Thymus (tissue), 11 donors: ENCODE data around the gene RNU1-3. TPM values are rescaled to one million over a fixed set of nuclear protein-coding genes. Genes with fewer than 3 reads are reported as not detected.
"Not testable (repeated sequence)": the region's sequence is repeated elsewhere in the genome, so short reads cannot be mapped to it uniquely, and the experiment has no call there.

ENCODE experiments used
- DNase-seq, 9 donors: peaks; one replicate each; pipeline ENCODE4 v3.0.0-alpha.2; 2013; ENCODE audit warnings: low spot score in 9 of 9, low read depth in 6 of 9, missing footprints in 1 of 9
- H3K27ac ChIP-seq, 2 donors: one replicate each; pipeline ENCODE4 v1.5.1; 2013; ENCODE audit warnings: control low read depth in 1 of 2, low read depth in 1 of 2, low read length in 1 of 2, mild to moderate bottlenecking in 1 of 2, moderate library complexity in 1 of 2
- H3K27me3 ChIP-seq, 2 donors: one replicate each; pipeline ENCODE4 v1.5.1; 2013; ENCODE audit warnings: low read length in 1 of 2; ENCODE audit not compliant: control insufficient read depth in 2 of 2, insufficient read depth in 1 of 2
- H3K36me3 ChIP-seq, 2 donors: one replicate each; pipeline ENCODE4 v1.5.1; 2013; ENCODE audit warnings: low read length in 1 of 2, mild to moderate bottlenecking in 1 of 2, moderate library complexity in 1 of 2; ENCODE audit not compliant: control insufficient read depth in 2 of 2, insufficient read depth in 2 of 2
- H3K4me1 ChIP-seq, 2 donors: one replicate each; pipeline ENCODE4 v1.5.1; 2013; ENCODE audit warnings: low read length in 2 of 2; ENCODE audit not compliant: control insufficient read depth in 2 of 2, insufficient read depth in 2 of 2
- H3K4me3 ChIP-seq, 2 donors: one replicate each; pipeline ENCODE4 v1.5.1; 2013; ENCODE audit warnings: low read length in 2 of 2, control low read depth in 1 of 2, mild to moderate bottlenecking in 1 of 2
- H3K9me3 ChIP-seq, 2 donors: one replicate each; pipeline ENCODE4 v1.5.1; 2013; ENCODE audit warnings: low read length in 1 of 2, mild to moderate bottlenecking in 1 of 2; ENCODE audit not compliant: control insufficient read depth in 2 of 2, insufficient read depth in 1 of 2
- WGBS: extraction: QIAGEN DNeasy Blood & Tissue Kit; methylation state at CpG from one replicate; pipeline ENCODE4 v1.1.7; 2013; 5-methylcytosine and 5-hydroxymethylcytosine counted together
- polyA plus RNA-seq: library from polyadenylated mRNA; stranded (reverse); fragments of 200-250 nt; gene quantifications from one replicate; pipeline ENCODE4 v1.2.3, GENCODE V29; 2013
- total RNA-seq: library from RNA; stranded (reverse); fragments of 120-200 nt; gene quantifications from one replicate; pipeline ENCODE4 v1.2.4, GENCODE V29; 2013
- donor health status: healthy.

Gene RNU1-3
- total and polyA plus RNA-seq, 2 donors: 17,380 TPM; not detected in 1

DNA sequence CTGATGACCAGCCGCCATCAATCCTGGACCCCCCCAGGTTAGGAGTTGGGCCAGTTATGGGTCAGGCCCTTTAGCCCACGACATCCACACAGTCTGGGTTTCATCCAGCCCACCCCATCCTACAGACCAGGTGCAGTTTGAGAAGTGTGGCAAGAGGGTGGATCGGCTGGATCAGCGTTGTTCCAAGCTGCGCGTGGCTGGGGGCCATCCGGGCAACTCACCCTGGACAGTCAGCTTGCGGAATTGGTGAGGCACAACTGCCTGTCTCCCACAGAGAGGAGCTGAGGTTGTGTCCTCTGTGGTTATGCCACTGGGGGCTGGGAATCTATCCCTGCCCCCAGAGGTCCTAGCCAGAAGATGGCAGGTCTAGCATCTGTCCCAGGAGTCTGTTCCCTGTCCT, 18.0 kb downstream of the RNU1-3 start:
- peaks cover 2 to 21% of the 10 kb centered on the region in 2 donors for H3K27me3 ChIP-seq
- 98% methylated on average over 7 of the region's 8 CpGs for WGBS
- H3K4me3 ChIP-seq, DNase-seq, H3K36me3 ChIP-seq, H3K9me3 ChIP-seq, H3K27ac ChIP-seq: not testable (repeated sequence)
- peaks cover under 1 to 15% of the 10 kb centered on the region in 2 donors for H3K4me1 ChIP-seq

DNA sequence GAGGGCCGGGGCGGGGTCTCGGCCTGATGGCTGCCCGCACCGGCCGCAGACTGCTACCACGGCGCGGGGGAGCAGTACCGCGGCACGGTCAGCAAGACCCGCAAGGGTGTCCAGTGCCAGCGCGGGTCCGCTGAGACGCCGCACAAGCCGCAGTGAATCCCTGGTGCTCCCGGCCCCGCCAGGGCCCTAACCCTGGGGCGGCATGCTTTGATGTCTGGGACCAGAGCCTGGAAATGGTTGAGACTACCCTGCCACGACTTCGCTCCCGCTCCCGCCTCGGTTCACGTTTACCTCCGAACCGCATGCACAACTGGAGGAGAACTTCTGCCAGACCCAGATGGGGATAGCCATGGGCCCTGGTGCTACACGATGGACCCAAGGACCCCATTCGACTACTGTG, 18.5 kb downstream of the RNU1-3 start:
- 43% methylated on average over 27 of the region's 32 CpGs for WGBS
- Histone ChIP-seq H3K27me3 (peaks cover 2 to 21% of the 10 kb centered on the region in 2 donors), H3K4me1 (peaks cover 6 to 20% of the 10 kb centered on the region in 2 donors)
- H3K9me3 ChIP-seq, H3K36me3 ChIP-seq, H3K4me3 ChIP-seq, H3K27ac ChIP-seq, DNase-seq: not testable (repeated sequence)

DNA sequence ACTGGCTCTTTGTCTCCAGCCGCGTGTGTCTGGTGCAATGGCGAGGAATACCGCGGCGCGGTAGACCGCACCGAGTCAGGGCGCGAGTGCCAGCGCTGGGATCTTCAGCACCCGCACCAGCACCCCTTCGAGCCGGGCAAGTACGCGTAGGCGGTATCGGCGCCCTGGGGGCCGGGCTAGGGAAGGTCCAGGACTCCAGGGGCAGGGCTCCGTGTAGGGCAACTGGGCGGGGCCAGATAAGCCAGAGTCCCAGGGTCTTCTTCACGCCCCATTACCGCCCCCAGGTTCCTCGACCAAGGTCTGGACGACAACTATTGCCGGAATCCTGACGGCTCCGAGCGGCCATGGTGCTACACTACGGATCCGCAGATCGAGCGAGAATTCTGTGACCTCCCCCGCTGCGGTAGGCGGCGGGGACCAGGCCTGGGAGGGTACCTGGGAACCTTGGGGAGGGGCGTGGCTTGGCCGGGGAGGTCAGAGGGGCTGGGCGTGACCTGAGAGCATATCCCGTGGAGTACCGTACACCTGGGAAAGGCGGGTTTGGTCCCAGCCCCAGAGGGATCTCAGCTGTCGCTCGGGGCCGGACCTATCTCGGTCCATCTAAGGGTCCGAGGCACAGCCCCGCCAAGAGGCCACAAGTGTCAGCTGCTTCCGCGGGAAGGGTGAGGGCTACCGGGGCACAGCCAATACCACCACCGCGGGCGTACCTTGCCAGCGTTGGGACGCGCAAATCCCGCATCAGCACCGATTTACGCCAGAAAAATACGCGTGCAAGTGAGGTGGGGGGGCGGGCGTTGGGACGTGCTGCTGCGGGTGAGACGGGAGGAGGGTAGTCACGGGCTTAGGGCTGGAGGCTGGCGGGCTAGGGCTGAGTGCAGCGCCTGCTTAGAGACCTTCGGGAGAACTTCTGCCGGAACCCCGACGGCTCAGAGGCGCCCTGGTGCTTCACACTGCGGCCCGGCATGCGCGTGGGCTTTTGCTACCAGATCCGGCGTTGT, 19.3 kb downstream of the RNU1-3 start:
- Histone ChIP-seq H3K27me3 (peaks cover 2 to 21% of the 10 kb centered on the region in 2 donors), H3K4me1 (peaks cover 11 to 26% of the 10 kb centered on the region in 2 donors)
- not testable (repeated sequence) for H3K27ac ChIP-seq, DNase-seq, H3K4me3 ChIP-seq, H3K9me3 ChIP-seq, H3K36me3 ChIP-seq
- 7% methylated on average over 57 of the region's 84 CpGs for WGBS

GRCh38 chr1:16646716-16647115, 20.0 kb downstream of the RNU1-3 start:
- not testable (repeated sequence) for DNase-seq, H3K36me3 ChIP-seq, H3K9me3 ChIP-seq, H3K27ac ChIP-seq, H3K4me3 ChIP-seq
- peaks cover 2 to 21% of the 10 kb centered on the region in 2 donors for H3K27me3 ChIP-seq
- WGBS: 98% methylated on average over 9 of the region's 17 CpGs
- H3K4me1 ChIP-seq: peaks cover 11 to 26% of the 10 kb centered on the region in 2 donors

DNA sequence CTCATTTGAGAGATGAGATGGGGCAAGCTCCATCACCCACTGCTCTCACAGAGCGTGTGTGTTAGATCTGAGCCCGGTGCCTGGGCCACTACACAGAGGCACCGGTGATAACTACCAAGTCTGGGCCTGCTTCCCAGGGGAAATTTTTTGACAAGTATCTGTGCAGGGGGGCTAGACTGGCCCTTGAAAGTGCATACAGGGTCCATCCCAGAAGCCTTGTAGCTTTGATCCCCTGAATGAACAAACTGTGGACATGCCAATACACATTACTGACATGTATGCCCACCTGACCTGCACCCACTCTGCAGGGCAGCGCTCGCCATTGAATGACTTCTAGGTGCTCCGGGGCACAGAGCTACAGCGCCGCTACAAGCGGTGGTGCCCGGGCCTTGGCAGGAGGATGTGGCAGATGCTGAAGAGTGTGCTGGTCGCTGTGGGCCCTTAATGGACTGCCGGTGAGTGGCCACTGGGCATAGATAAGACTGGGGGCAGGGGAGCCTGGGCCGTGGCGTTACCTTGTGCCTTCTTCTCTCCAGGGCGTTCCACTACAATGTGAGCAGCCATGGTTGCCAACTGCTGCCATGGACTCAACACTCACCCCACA, 20.6 kb downstream of the RNU1-3 start:
- not testable (repeated sequence) for H3K36me3 ChIP-seq, H3K27ac ChIP-seq, H3K4me3 ChIP-seq, DNase-seq, H3K9me3 ChIP-seq
- H3K27me3 ChIP-seq: peaks cover 2 to 21% of the 10 kb centered on the region in 2 donors
- WGBS: 93% methylated on average over 15 of the region's 15 CpGs
- H3K4me1 ChIP-seq: peaks cover 11 to 26% of the 10 kb centered on the region in 2 donors

GRCh38 chr1:16645271-16646060, 21.3 kb downstream of the RNU1-3 start:
- H3K4me3 ChIP-seq, DNase-seq, H3K9me3 ChIP-seq, H3K27ac ChIP-seq, H3K36me3 ChIP-seq: not testable (repeated sequence)
- Histone ChIP-seq H3K27me3 (peaks cover 2 to 21% of the 10 kb centered on the region in 2 donors), H3K4me1 (peaks cover 11 to 26% of the 10 kb centered on the region in 2 donors)
- 97% methylated on average over 7 of the region's 7 CpGs for WGBS

DNA sequence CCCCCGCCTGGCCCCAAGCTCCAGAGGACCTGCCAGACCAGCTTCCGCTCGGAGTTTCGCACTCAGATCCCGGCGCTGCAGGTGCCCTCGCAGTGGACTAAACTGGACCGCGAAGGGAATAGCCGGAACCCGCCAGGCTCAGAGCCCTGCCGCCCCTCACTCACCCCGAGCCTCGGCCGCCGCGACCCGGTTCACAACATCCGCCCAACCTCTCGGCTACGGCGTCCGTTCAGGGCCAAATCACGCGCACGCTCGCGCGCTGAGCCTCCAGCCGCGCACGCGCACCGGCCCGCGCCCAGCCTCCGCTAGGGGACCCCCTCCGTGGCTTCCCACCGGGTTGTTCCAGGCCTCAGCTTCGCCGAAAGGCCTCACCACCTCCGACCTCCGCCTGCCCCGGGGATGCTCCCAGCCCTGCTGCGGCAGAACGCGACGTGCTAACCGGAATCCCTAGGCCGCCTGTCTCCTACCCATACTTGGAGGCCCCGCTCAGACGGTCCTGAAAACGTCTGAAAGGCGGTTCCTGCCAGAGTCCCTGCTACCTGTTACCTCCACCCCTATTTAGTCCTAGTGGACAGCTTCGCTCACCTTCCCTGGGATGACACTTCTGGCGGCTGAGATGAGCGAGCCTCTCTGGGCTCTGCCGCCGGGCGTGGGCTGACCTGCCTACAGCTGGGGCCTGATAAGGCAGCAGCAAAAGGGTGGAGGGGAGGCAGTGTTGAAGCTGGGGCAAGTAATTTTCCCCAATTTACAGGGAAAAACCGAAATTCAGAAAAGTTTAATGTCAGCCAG, 22.1 kb downstream of the RNU1-3 start:
- 16% methylated on average over 61 of the region's 61 CpGs for WGBS
- H3K9me3 ChIP-seq, H3K36me3 ChIP-seq: not testable (repeated sequence)
- Histone ChIP-seq H3K27ac (peak overlapping the region; percentile 61 to 87), H3K4me3 (peak overlapping the region; percentile 54 to 71), H3K4me1 (peaks cover 11 to 26% of the 10 kb centered on the region in 2 donors), H3K27me3 (peaks cover 2 to 21% of the 10 kb centered on the region in 2 donors)
- DNase-seq: peak; percentile 97 to 100 (median 99)

DNA sequence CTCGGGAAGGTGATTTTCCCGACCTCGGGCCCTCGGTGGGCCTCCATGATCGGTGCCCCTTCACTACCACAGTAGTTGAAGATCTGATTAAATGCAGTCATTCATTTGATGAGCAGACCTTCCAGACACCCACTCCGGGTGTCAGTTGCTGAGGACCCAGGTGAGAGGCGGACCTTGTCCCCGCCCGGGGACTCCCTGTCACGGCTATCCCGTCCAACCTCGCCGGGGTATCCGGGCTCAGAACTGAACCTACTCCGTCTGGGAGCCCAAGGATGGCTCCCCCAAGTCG, 22.6 kb downstream of the RNU1-3 start:
- Histone ChIP-seq H3K27ac (peak overlapping the region; percentile 61 to 87), H3K36me3 (peaks cover 3% of the 10 kb centered on the region in 2 donors), H3K9me3 (peaks cover 0 to 5% of the 10 kb centered on the region in 2 donors), H3K4me1 (peaks cover 11 to 26% of the 10 kb centered on the region in 2 donors), H3K27me3 (peaks cover 2 to 19% of the 10 kb centered on the region in 2 donors), H3K4me3 (peak overlapping the region; percentile 54 to 71)
- under 1% methylated on average over 16 of the region's 16 CpGs for WGBS
- DNase-seq: no peak
